ENCODE measurements around the gene PRDM16.

- TF ChIP-seq EP300 (IDR thresholded peaks at IDR 0.05), result no peak
- no peak for TF ChIP-seq CTCF (IDR thresholded peaks at IDR 0.05)
Measured at GRCh38 chr1:3081171-3081683, 12.2 kb downstream of the PRDM16 start.
